H1 (cell line): ENCODE results near the gene ADGRL3. TPM values are rescaled to one million over a fixed set of nuclear protein-coding genes. Genes with fewer than 3 reads are reported as not detected.

Experiments used
- CTCF ChIA-PET: fragments of 300-600 bp; sonication (Branson Sonifier 250); formaldehyde crosslinking; loops from one replicate; lab custom pipeline; 2021; ENCODE audit not compliant: partially characterized antibody; lab: Charles Lee
- POLR2A ChIA-PET: fragments of 300-600 bp; sonication (Branson Sonifier 250); formaldehyde crosslinking; loops from one replicate; lab custom pipeline; 2021; ENCODE audit warnings: inconsistent platforms; ENCODE audit not compliant: partially characterized antibody; lab: Charles Lee
- DNase-seq, 2 experiments: peaks; one replicate each; pipeline versions ENCODE4 v3.0.0 to v3.0.0-alpha.2; 2010 to 2022; ENCODE audit warnings: low spot score in 2 of 2, low read depth in 1 of 2, mixed read lengths in 1 of 2
- FAIRE-seq: peaks from 2 replicates; lab custom pipeline; 2011; peaks lifted over from hg19 to GRCh38; lab: Jason Lieb, UNC
- H2AFZ ChIP-seq: 2 replicates; pipeline ENCODE4 v1.8.1; 2012; ENCODE audit warnings: low read length, inconsistent platforms
- H2AK5ac ChIP-seq: 2 replicates; pipeline ENCODE4 v1.6.1; 2013; ENCODE audit warnings: low read depth, low read length
- H2BK120ac ChIP-seq: replicated peaks from 2 replicates; pipeline ENCODE3; 2013; ENCODE audit warnings: low read depth, low read length, inconsistent platforms
- H2BK12ac ChIP-seq: 2 replicates; pipeline ENCODE4 v1.6.1; 2013; ENCODE audit warnings: low read depth, low read length
- H2BK15ac ChIP-seq: 2 replicates; pipeline ENCODE4 v1.6.1; 2013; ENCODE audit warnings: low read length
- H2BK20ac ChIP-seq: 2 replicates; pipeline ENCODE4 v1.6.1; 2013; ENCODE audit warnings: low read length
- H2BK5ac ChIP-seq: 2 replicates; pipeline ENCODE4 v1.6.1; 2013; ENCODE audit warnings: low read depth, low read length
- H3K14ac ChIP-seq: 2 replicates; pipeline ENCODE4 v1.6.1; 2013; ENCODE audit warnings: inconsistent platforms; ENCODE audit not compliant: insufficient read length
- H3K18ac ChIP-seq: 2 replicates; pipeline ENCODE4 v1.6.1; 2013; ENCODE audit warnings: low read length; ENCODE audit errors: extremely low read depth
- H3K23ac ChIP-seq: 2 replicates; pipeline ENCODE4 v1.6.1; 2013; ENCODE audit warnings: inconsistent platforms; ENCODE audit not compliant: insufficient read length
- H3K23me2 ChIP-seq: 2 replicates; pipeline ENCODE4 v1.6.1; 2013; ENCODE audit warnings: low read depth, low read length
- H3K27ac ChIP-seq: 2 replicates; pipeline ENCODE4 v1.6.1; 2011; ENCODE audit warnings: low read depth, low read length, inconsistent platforms
- H3K27me3 ChIP-seq, 4 experiments: replicated peaks in 1 of 4; 1 replicate in 1 of 4; 2 replicates in 3 of 4; pipeline versions ENCODE4 v1.6.1 to v1.8.1; 2011 to 2013; ENCODE audit warnings: low read length in 3 of 4, mild to moderate bottlenecking in 3 of 4, inconsistent platforms in 2 of 4, mixed read lengths in 2 of 4, moderate library complexity in 1 of 4; ENCODE audit not compliant: control insufficient read depth in 3 of 4, insufficient read depth in 3 of 4; ENCODE audit errors: extremely low read depth in 1 of 4
- H3K36me3 ChIP-seq, 4 experiments: 2 replicates each; pipeline versions ENCODE4 v1.6.1 to v1.8.1; 2011 to 2013; ENCODE audit warnings: mild to moderate bottlenecking in 4 of 4, low read length in 3 of 4, moderate library complexity in 2 of 4, control low read depth in 1 of 4, inconsistent platforms in 1 of 4; ENCODE audit not compliant: insufficient read depth in 4 of 4, control insufficient read depth in 2 of 4
- H3K4ac ChIP-seq: replicated peaks from 2 replicates; pipeline ENCODE3; 2013; ENCODE audit warnings: low read length, low read depth, mixed read lengths, inconsistent platforms; ENCODE audit not compliant: insufficient read length
- H3K4me1 ChIP-seq, 4 experiments: replicated peaks in 1 of 4; 1 replicate in 1 of 4; 2 replicates in 3 of 4; pipeline versions ENCODE4 v1.6.1 to v1.8.1; 2011 to 2013; ENCODE audit warnings: low read length in 3 of 4, inconsistent platforms in 2 of 4, mixed read lengths in 1 of 4; ENCODE audit not compliant: insufficient read depth in 4 of 4, control insufficient read depth in 3 of 4
- H3K4me2 ChIP-seq, 2 experiments: 2 replicates each; pipeline versions ENCODE4 v1.6.1 to v1.8.1; 2011 to 2013; ENCODE audit warnings: low read depth in 2 of 2, low read length in 2 of 2, control low read depth in 1 of 2, inconsistent platforms in 1 of 2, mild to moderate bottlenecking in 1 of 2; ENCODE audit not compliant: insufficient read depth in 1 of 2
- H3K4me3 ChIP-seq, 4 experiments: fragments of 200-600, 300-600 bp in 1 of 4; sonication (generic), shearing (Covaris generic), sonication (Bioruptor Twin) in 1 of 4; 2 replicates each; pipeline versions ENCODE4 v1.5.1 to v1.8.1; 2011 to 2016; ENCODE audit warnings: low read length in 4 of 4, low read depth in 3 of 4, control low read depth in 2 of 4, inconsistent platforms in 2 of 4, mild to moderate bottlenecking in 2 of 4, mixed read lengths in 1 of 4, moderate library complexity in 1 of 4; ENCODE audit not compliant: insufficient read depth in 2 of 4; ENCODE audit errors: extremely low read depth in 1 of 4
- H3K56ac ChIP-seq: replicated peaks from 2 replicates; pipeline ENCODE3; 2013; ENCODE audit warnings: low read depth, mild to moderate bottlenecking, mixed read lengths, low read length, inconsistent platforms; ENCODE audit not compliant: insufficient read length
- H3K79me1 ChIP-seq: 2 replicates; pipeline ENCODE4 v1.6.1; 2013; ENCODE audit warnings: low read depth, low read length, control low read depth
- H3K79me2 ChIP-seq, 2 experiments: 2 replicates each; pipeline versions ENCODE4 v1.6.1 to v1.8.1; 2012 to 2013; ENCODE audit warnings: low read length in 2 of 2, mild to moderate bottlenecking in 2 of 2, inconsistent platforms in 1 of 2; ENCODE audit not compliant: insufficient read depth in 2 of 2, control insufficient read depth in 1 of 2
- H3K9ac ChIP-seq, 4 experiments: replicated peaks in 1 of 4; 1 replicate in 1 of 4; 2 replicates in 3 of 4; pipeline versions ENCODE4 v1.6.1 to v1.8.1; 2011 to 2013; ENCODE audit warnings: low read depth in 3 of 4, low read length in 3 of 4, control low read depth in 2 of 4, mild to moderate bottlenecking in 2 of 4, moderate library complexity in 2 of 4, inconsistent platforms in 1 of 4; ENCODE audit errors: extremely low read depth in 1 of 4
- H3K9me3 ChIP-seq, 2 experiments: 2 replicates each; pipeline versions ENCODE4 v1.6.1 to v1.8.1; 2012 to 2013; ENCODE audit warnings: mild to moderate bottlenecking in 2 of 2, moderate library complexity in 2 of 2, control low read depth in 1 of 2, inconsistent platforms in 1 of 2, low read depth in 1 of 2, low read length in 1 of 2, mixed read lengths in 1 of 2; ENCODE audit not compliant: insufficient read depth in 2 of 2
- H4K20me1 ChIP-seq, 2 experiments: replicated peaks in 1 of 2; 2 replicates each; pipeline versions ENCODE3 to v1.8.1; 2011 to 2013; ENCODE audit warnings: inconsistent platforms in 2 of 2, low read length in 2 of 2, mild to moderate bottlenecking in 1 of 2; ENCODE audit not compliant: insufficient read depth in 2 of 2, control insufficient read depth in 1 of 2
- H4K5ac ChIP-seq: 2 replicates; pipeline ENCODE4 v1.6.1; 2013; ENCODE audit warnings: low read length, low read depth, mixed read lengths, inconsistent platforms; ENCODE audit not compliant: insufficient read length
- H4K8ac ChIP-seq: 2 replicates; pipeline ENCODE4 v1.8.0; 2013; ENCODE audit warnings: mild to moderate bottlenecking, moderate library complexity, low read length, inconsistent platforms; ENCODE audit not compliant: insufficient read depth; ENCODE audit errors: extremely low read depth
- H4K91ac ChIP-seq: replicated peaks from 2 replicates; pipeline ENCODE3; 2013; ENCODE audit warnings: low read length, mixed read lengths, inconsistent platforms; ENCODE audit not compliant: insufficient read length
- ASH2L ChIP-seq: fragments of 200-600, 300-600 bp; sonication (generic); IDR thresholded peaks from one replicate; pipeline ENCODE4 v1.7.1; 2017; ENCODE audit warnings: low read length
- ATF2 ChIP-seq: IDR thresholded peaks from 2 replicates; pipeline ENCODE4 v1.6.1; 2012; ENCODE audit warnings: low read length, inconsistent platforms
- NANOG ChIP-seq: IDR thresholded peaks from 2 replicates; pipeline ENCODE4 v1.6.1; 2011; ENCODE audit warnings: low read length, low read depth, mild to moderate bottlenecking, inconsistent platforms; ENCODE audit not compliant: insufficient read depth, poor library complexity, severe bottlenecking
- NRF1 ChIP-seq: IDR thresholded peaks from 2 replicates; pipeline ENCODE4 v1.6.1; 2011; ENCODE audit warnings: mild to moderate bottlenecking, low read depth, low read length, improper control_type of control experiment
- RAD21 ChIP-seq, 2 experiments: IDR thresholded peaks in 1 of 2; conservative IDR thresholded peaks in 1 of 2; 2 replicates each; pipeline ENCODE4 v1.6.1; 2011; ENCODE audit warnings: low read depth in 2 of 2, low read length in 2 of 2, improper control_type of control experiment in 1 of 2, inconsistent platforms in 1 of 2, mild to moderate bottlenecking in 1 of 2, moderate library complexity in 1 of 2
- TCF12 ChIP-seq: IDR thresholded peaks from 2 replicates; pipeline ENCODE4 v1.6.1; 2011; ENCODE audit warnings: low read depth, mild to moderate bottlenecking, low read length
- TEAD4 ChIP-seq: IDR thresholded peaks from 2 replicates; pipeline ENCODE4 v1.6.1; 2012; ENCODE audit warnings: low read depth, low read length, inconsistent platforms, mixed read lengths
- whole genome bisulfite sequencing, 2 experiments: shearing (Covaris generic) in 1 of 2; methylation state at CpG; one replicate each; pipeline versions ENCODE4 v1.1.6 to v1.1.7; 2013 to 2015; ENCODE audit warnings: low lambda C conversion rate in 2 of 2, mixed read lengths in 2 of 2, inconsistent platforms in 1 of 2, low coverage in 1 of 2, missing lambda C conversion rate in 1 of 2; ENCODE audit not compliant: insufficient replicate concordance in 2 of 2, insufficient coverage in 1 of 2, insufficient read length in 1 of 2; ENCODE audit errors: extremely low coverage in 1 of 2, missing lambda C conversion rate in 1 of 2; 5-methylcytosine and 5-hydroxymethylcytosine counted together
- polyA plus RNA-seq, 7 experiments: library from polyadenylated mRNA; depleted of rRNA in 3 of 7; stranded (reverse) in 5 of 7; unstranded in 2 of 7; fragments of >200 nt in 5 of 7; fragments of 200-250 nt in 2 of 7; gene quantifications; 1 replicate in 5 of 7; 2 replicates in 1 of 7; 4 replicates in 1 of 7; pipeline versions ENCODE4 v1.2.1 to v1.2.3, GENCODE V29; 2011 to 2013; ENCODE audit warnings: missing spikeins in 2 of 7, mixed read lengths in 2 of 7
- total RNA-seq: library from RNA; stranded (reverse); fragmentation: NEBNext Ultra II Directional; extraction: Animal tissue kit (Norgen Biotek cat#: 25700); gene quantifications from 2 replicates; pipeline ENCODE4 v1.2.1, GENCODE V29; 2021

ADGRL3 gene
- total and polyA plus RNA-seq, 2 of the 8 experiments (the other 6 are each of a cell fraction or from before 2014, with no cell fraction given) = 6.6 to 13.0 TPM

DNA sequence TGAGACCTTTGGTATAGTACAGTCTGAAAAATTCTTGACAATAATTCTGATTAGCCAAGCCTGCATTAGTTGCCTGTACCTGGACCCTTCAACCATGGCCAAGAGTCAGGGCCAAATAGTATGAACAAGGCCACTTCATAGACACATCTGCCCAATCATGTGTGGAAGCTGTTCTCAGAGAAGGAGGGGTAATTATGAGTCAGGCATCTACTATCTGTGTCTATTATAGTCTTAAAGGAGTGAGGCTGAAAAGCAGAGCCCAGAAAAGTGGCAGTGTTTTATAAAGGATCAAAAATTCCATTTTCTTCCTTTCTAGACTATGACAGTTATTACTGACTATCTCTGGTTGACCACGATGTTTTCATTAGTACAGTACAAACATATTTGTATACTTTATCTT lies 5.0 kb upstream of the ADGRL3 start:
- no peak overlapping the region for H3K9ac ChIP-seq
- no peak overlapping the region for H2BK20ac ChIP-seq
- no peaks in the 10 kb centered on the region for H3K36me3 ChIP-seq
- peaks cover 0 to 2% (median under 1%) of the 10 kb centered on the region in 4 experiments; a peak in 1 of 7 replicates for H3K4me1 ChIP-seq
- H2BK5ac ChIP-seq = no peak overlapping the region
- no peak overlapping the region for H2BK120ac ChIP-seq
- H3K27me3 ChIP-seq = peaks cover 0 to 1% (median 0%) of the 10 kb centered on the region in 4 experiments; a peak in 3 of 7 replicates
- ChIA-PET CTCF (no interaction called here), POLR2A (interaction anchor here (1.4 kb wide), 1 partner anchor 8 kb away, joined by 3 read pairs; no protein-coding TSS in a partner anchor)
- no peak overlapping the region for H3K56ac ChIP-seq
- H3K9me3 ChIP-seq = no peaks in the 10 kb centered on the region
- H2AFZ ChIP-seq = no peak overlapping the region
- no peak overlapping the region for H3K27ac ChIP-seq
- H3K79me2 ChIP-seq = no peaks in the 10 kb centered on the region
- H3K4ac ChIP-seq = no peak overlapping the region
- no peak overlapping the region for H3K4me2 ChIP-seq
- H3K4me3 ChIP-seq = no peak overlapping the region
- H2AK5ac ChIP-seq = no peak overlapping the region
- H3K23ac ChIP-seq = no peak overlapping the region
- no peak overlapping the region for H2BK15ac ChIP-seq
- WGBS, 2 experiments = 93% methylated on average over 1 of the region's 1 CpG; no CpG with 5 or more reads in 1 of the 2 experiments
- H4K20me1 ChIP-seq = no peaks in the 10 kb centered on the region
- FAIRE-seq = no peak
- no peak overlapping the region for H4K5ac ChIP-seq
- H3K23me2 ChIP-seq = peaks cover 2% of the 10 kb centered on the region; the same call in 1 of the 2 replicates
- TF ChIP-seq RAD21 (IDR thresholded peaks at IDR 0.05 in 1 of 2, conservative IDR thresholded peaks at IDR 0.05 in 1 of 2; ENCODE audit: low read depth in 2 of 2, low read length in 2 of 2) = no peak
- no peak for TF ChIP-seq TCF12
- no peak for TF ChIP-seq ATF2
- TF ChIP-seq TEAD4 = no peak
- TF ChIP-seq NANOG = no peak
- no peak for TF ChIP-seq ASH2L
- no peak for TF ChIP-seq NRF1
- no peak overlapping the region for H3K18ac ChIP-seq
- no peak overlapping the region for H4K91ac ChIP-seq
- H3K14ac ChIP-seq = no peak overlapping the region
- H4K8ac ChIP-seq = no peak overlapping the region
- H3K79me1 ChIP-seq = no peaks in the 10 kb centered on the region
- DNase-seq = no peak
- no peak overlapping the region for H2BK12ac ChIP-seq
